LNCaP clone FGC (cell line): ENCODE results near the gene PECR.
A peak's percentile ranks its signal among the peaks of the same experiment; 100 is the strongest.
"Not testable (repeated sequence)": the region's sequence is repeated elsewhere in the genome, so short reads cannot be mapped to it uniquely, and the experiment has no call there.

Experiments used
- DNase-seq: peaks from one replicate; pipeline ENCODE4 v3.0.0-alpha.2; 2011; ENCODE audit warnings: low read depth
- H3K4me3 ChIP-seq: 2 replicates; pipeline ENCODE4 v1.5.1; 2011; ENCODE audit warnings: mild to moderate bottlenecking, low read depth, low read length, control low read depth
- CTCF ChIP-seq: IDR thresholded peaks from 2 replicates; pipeline ENCODE4 v1.5.1; 2012; ENCODE audit warnings: mild to moderate bottlenecking; ENCODE audit not compliant: control insufficient read depth, insufficient read depth; ENCODE audit errors: extremely low read depth

The PECR gene

DNA sequence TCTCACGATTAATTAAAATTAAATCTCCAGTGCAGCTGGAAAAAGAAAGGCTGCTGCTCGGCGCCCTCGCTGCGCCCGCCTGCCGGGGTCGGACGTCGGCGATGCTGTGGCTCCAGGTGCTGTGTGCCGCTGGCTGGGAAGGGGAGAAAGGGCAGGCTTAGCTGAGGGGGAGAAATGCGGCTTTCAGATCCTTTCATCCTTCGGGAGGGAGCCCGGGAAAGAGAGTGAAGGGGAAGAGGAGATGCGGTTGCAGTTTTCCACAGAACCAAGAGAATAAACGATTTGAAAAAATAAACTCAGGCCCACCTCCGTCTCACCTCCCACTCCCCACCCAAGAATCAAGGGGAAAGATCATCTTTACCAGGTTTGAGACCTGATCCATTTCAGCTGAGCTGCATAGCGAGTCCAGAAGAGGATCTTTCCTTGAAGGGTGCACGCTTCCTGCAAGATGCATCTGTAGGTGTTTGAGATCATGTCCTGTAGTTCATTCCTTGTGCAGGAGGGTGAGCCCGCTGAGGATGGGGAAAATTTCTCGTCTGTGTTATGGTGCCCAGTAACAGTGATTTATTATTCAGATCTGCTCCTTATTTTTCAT, 605 bp upstream of the PECR start:
- no peak for DNase-seq
- TF ChIP-seq CTCF = no peak
- H3K4me3 ChIP-seq = peak overlapping the region; percentile 69

GRCh38 chr2:216081012-216081411, 597 bp downstream of the PECR start:
- no peak for DNase-seq
- H3K4me3 ChIP-seq = peak overlapping the region; percentile 69
- TF ChIP-seq CTCF = no peak

GRCh38 chr2:216080048-216080447, 1.6 kb downstream of the PECR start:
- not testable (repeated sequence) for H3K4me3 ChIP-seq, DNase-seq

DNA sequence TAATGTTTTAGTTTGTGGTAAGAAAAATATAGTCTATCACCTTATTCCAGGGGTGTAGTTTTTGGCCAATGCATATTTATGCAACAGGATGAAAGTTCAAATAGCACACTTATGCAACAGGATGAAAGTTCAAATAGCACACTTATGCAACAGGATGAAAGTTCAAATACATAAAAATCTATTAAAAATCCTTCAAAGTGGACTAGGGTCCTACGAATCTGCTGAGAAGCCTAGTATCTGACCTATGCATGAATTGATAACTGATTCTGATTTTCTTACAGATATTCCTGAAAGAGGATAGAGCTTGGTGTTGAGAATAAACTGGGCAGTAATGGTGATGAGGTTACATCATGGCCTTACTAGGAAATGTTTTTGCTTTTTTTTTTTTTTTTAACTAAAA, 2.8 kb downstream of the PECR start:
- no peak for DNase-seq
- TF ChIP-seq CTCF = no peak
- H3K4me3 ChIP-seq = no peak overlapping the region

GRCh38 chr2:216075510-216076485, 5.8 kb downstream of the PECR start:
- H3K4me3 ChIP-seq = no peak overlapping the region
- no peak for DNase-seq
- TF ChIP-seq CTCF = no peak

DNA sequence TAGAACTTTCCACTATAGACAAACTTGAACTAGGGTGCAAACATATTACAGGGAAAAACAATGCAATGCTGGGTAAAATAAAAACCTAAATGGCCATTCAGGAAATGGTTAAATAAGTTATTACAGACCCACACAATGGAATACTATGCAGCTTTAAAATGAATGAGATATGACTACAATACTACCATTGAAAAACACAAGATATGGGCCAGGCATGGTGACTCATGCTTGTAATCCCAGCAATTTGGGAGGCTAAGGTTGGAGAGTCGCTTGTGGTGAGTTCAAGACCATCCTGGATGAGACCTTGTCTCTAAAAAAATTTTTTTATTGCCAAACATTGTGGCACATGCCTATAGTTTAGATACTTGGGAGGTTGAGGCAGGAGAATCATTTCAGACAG, 6.8 kb downstream of the PECR start:
- no peak for TF ChIP-seq CTCF
- H3K4me3 ChIP-seq = no peak overlapping the region
- no peak for DNase-seq

DNA sequence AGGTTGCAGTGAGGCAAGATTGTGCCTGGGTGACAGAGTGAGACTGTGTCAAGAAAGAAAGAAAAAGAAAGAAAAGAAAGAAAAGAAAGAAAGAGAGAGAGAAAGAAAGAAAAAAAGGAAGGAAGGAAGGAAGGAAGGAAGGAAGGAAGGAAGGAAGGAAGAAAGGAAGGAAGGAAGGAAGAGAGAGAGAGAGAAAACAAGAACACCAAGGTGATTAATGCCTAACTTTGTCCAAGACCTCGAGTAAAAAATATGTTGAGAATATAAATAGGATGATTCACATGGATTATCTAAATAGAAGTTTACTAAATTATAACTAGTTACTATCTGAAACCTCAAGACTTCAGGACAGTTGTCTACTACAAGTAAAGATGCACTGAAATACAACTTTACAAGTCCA, 7.2 kb downstream of the PECR start:
- DNase-seq = no peak
- no peak overlapping the region for H3K4me3 ChIP-seq
- no peak for TF ChIP-seq CTCF
